Gastrocnemius medialis (tissue), 4 donors: Measurements from ENCODE around the gene SHC3. TPM values are rescaled to one million over a fixed set of nuclear protein-coding genes. Genes with fewer than 3 reads are reported as not detected.

Source experiments
- ATAC-seq, 2 donors: fragments of 150-250 bp; one replicate each; pipeline ENCODE4 v1.9.1; 2016
- DNase-seq, 2 donors: peaks; one replicate each; pipeline ENCODE4 v3.0.0-alpha.2; 2019
- H3K27ac ChIP-seq, 4 donors: fragments of 200-600 bp; sonication (generic); 1 replicate in 1 of 4; 2 replicates in 3 of 4; pipeline ENCODE4 v1.5.1; 2016 to 2018; ENCODE audit warnings: mild to moderate bottlenecking in 2 of 4, moderate library complexity in 1 of 4
- H3K27me3 ChIP-seq, 3 donors: fragments of 200-600 bp; sonication (generic) in 2 of 3; 1 replicate in 1 of 3; 2 replicates in 2 of 3; pipeline versions ENCODE4 v1.5.1 to v1.6.0; 2016 to 2019; ENCODE audit warnings: mild to moderate bottlenecking in 1 of 3, moderate library complexity in 1 of 3
- H3K36me3 ChIP-seq, 2 donors: fragments of 200-600 bp; sonication (generic) in 1 of 2; one replicate each; pipeline ENCODE4 v1.5.1; 2017 to 2018
- H3K4me1 ChIP-seq, 2 donors: fragments of 200-600 bp; sonication (generic) in 1 of 2; one replicate each; pipeline ENCODE4 v1.5.1; 2016 to 2017; ENCODE audit warnings: mild to moderate bottlenecking in 2 of 2
- H3K4me3 ChIP-seq, 4 donors: fragments of 200-600 bp; sonication (generic) in 3 of 4; 1 replicate in 1 of 4; 2 replicates in 3 of 4; pipeline ENCODE4 v1.5.1; 2016 to 2019; ENCODE audit warnings: mild to moderate bottlenecking in 2 of 4
- H3K9me3 ChIP-seq, 3 donors: fragments of 200-600 bp; sonication (generic) in 2 of 3; 1 replicate in 1 of 3; 2 replicates in 2 of 3; pipeline ENCODE4 v1.5.1; 2016 to 2019
- POLR2A ChIP-seq, 2 donors: fragments of 450-650 bp; IDR thresholded peaks; one replicate each; pipeline ENCODE4 v1.6.1; 2017; ENCODE audit warnings: antibody characterized with exemption in 2 of 2, mild to moderate bottlenecking in 2 of 2, moderate library complexity in 2 of 2
- in situ Hi-C, 4 donors: fragments of 200-750 bp; cut with MboI; loops; one replicate each; pipeline versions ENCODE4 v1.15.0 to v1.8.0; 2017; ENCODE audit warnings: low sequenced_read_pairs in 4 of 4
- intact Hi-C: fragments of 100-400 bp; cut with DNase I; formaldehyde crosslinking; loops from one replicate; pipeline ENCODE4 v1.15.1; 2023; ENCODE audit warnings: low total_unique reads
- total RNA-seq, 4 donors: library from RNA; depleted of rRNA; stranded (reverse); fragments of >200 nt; gene quantifications; one replicate each; pipeline versions ENCODE4 v1.1.0 to v1.2.3, GENCODE V29; 2016
- TF ChIP-seq, protein P1 (sequence below), 5 experiments: fragments of 450-650 bp in 3 of 5; fragments of 200-600 bp in 2 of 5; sonication (generic) in 2 of 5; IDR thresholded peaks in 4 of 5; conservative IDR thresholded peaks in 1 of 5; 1 replicate in 4 of 5; 2 replicates in 1 of 5; pipeline ENCODE4 v1.5.1; 2016 to 2019; ENCODE audit warnings: antibody characterized with exemption in 5 of 5, mild to moderate bottlenecking in 3 of 5, moderate library complexity in 3 of 5

SHC3 gene
- total RNA-seq, 4 donors from 2014 or later: 0.09 to 0.29 (median 0.15) TPM; not detected in 1

- H3K27me3 ChIP-seq: no peaks in the 10 kb centered on the region
- in situ Hi-C loops: no loop called here
- TF ChIP-seq POLR2A (IDR thresholded peaks at IDR 0.05): no peak
- TF ChIP-seq, protein P1, sequence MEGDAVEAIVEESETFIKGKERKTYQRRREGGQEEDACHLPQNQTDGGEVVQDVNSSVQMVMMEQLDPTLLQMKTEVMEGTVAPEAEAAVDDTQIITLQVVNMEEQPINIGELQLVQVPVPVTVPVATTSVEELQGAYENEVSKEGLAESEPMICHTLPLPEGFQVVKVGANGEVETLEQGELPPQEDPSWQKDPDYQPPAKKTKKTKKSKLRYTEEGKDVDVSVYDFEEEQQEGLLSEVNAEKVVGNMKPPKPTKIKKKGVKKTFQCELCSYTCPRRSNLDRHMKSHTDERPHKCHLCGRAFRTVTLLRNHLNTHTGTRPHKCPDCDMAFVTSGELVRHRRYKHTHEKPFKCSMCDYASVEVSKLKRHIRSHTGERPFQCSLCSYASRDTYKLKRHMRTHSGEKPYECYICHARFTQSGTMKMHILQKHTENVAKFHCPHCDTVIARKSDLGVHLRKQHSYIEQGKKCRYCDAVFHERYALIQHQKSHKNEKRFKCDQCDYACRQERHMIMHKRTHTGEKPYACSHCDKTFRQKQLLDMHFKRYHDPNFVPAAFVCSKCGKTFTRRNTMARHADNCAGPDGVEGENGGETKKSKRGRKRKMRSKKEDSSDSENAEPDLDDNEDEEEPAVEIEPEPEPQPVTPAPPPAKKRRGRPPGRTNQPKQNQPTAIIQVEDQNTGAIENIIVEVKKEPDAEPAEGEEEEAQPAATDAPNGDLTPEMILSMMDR (IDR thresholded peaks at IDR 0.05 in 4 of 5, conservative IDR thresholded peaks at IDR 0.05 in 1 of 5): no peak
- no peak for DNase-seq
- intact Hi-C loops: no loop called here
- H3K36me3 ChIP-seq: no peaks in the 10 kb centered on the region
- H3K27ac ChIP-seq: no peak overlapping the region
- peaks cover 0 to 4% of the 10 kb centered on the region in 2 donors for H3K4me1 ChIP-seq
- H3K4me3 ChIP-seq: no peak overlapping the region
- no peak for ATAC-seq
- H3K9me3 ChIP-seq: no peaks in the 10 kb centered on the region
These were observed 82.7 kb downstream of the SHC3 start for GRCh38 chr9:89095761-89096528.

DNA sequence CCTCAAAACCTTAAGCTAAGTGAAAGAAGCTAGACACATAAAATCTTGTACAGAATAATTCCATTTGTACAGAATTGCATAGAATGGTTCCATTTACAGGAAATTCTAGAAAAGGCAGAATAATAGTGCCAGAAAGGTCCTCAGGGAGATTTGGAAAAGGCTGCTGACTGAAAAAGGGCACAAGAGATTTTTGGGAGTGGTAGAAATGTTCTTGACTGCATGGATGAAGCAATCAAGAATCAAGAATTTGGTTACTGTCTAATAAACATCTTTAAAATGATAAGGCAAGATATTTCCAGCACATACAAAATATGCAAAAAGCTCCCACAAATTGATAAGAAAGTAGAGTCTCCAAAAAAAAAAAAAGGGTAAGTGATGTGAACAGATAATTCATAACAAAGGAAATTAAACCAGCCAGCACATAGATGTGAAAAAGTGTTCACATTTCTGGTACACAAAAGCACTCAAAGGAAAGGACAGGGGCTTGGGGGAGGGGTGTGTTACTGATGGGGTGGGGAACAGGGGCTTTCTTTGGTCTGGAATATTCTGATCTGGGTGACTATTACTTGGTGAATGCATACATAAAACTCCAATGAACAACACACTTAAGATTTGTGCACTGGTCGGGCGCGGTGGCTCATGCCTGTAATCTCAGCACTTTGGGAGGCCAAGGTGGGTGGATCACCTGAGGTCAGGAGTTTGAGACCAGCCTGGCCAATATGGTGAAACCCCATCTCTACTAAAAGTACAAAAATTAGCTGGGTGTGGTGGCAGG, 85.2 kb downstream of the SHC3 start:
- H3K27ac ChIP-seq: no peak overlapping the region
- no peak for TF ChIP-seq POLR2A (IDR thresholded peaks at IDR 0.05)
- TF ChIP-seq, protein P1 (IDR thresholded peaks at IDR 0.05 in 4 of 5, conservative IDR thresholded peaks at IDR 0.05 in 1 of 5): no peak
- no peak overlapping the region for H3K4me3 ChIP-seq
- intact Hi-C loops: no loop called here
- H3K27me3 ChIP-seq: no peaks in the 10 kb centered on the region
- in situ Hi-C loops: no loop called here
- ATAC-seq (no peak), DNase-seq (no peak)
- H3K9me3 ChIP-seq: no peaks in the 10 kb centered on the region
- no peaks in the 10 kb centered on the region for H3K36me3 ChIP-seq
- peaks cover 0 to 4% of the 10 kb centered on the region in 2 donors for H3K4me1 ChIP-seq

GRCh38 chr9:89089176-89089575, 89.4 kb downstream of the SHC3 start:
- TF ChIP-seq, protein P1 (IDR thresholded peaks at IDR 0.05 in 4 of 5, conservative IDR thresholded peaks at IDR 0.05 in 1 of 5): no peak
- TF ChIP-seq POLR2A (IDR thresholded peaks at IDR 0.05): no peak
- intact Hi-C loops: no loop called here
- in situ Hi-C loops: no loop called here
- Histone ChIP-seq H3K4me3 (no peak overlapping the region), H3K27ac (no peak overlapping the region), H3K4me1 (no peaks in the 10 kb centered on the region), H3K36me3 (no peaks in the 10 kb centered on the region), H3K27me3 (no peaks in the 10 kb centered on the region), H3K9me3 (no peaks in the 10 kb centered on the region)
- DNase-seq: no peak
- no peak for ATAC-seq

- no peak for DNase-seq
- H3K9me3 ChIP-seq: no peaks in the 10 kb centered on the region
- H3K27me3 ChIP-seq: no peaks in the 10 kb centered on the region
- intact Hi-C loops: no loop called here
- no peak overlapping the region for H3K27ac ChIP-seq
- H3K4me1 ChIP-seq: no peaks in the 10 kb centered on the region
- H3K36me3 ChIP-seq: no peaks in the 10 kb centered on the region
- no peak overlapping the region for H3K4me3 ChIP-seq
- ATAC-seq: no peak
- in situ Hi-C loops: no loop called here
- TF ChIP-seq POLR2A (IDR thresholded peaks at IDR 0.05): no peak
- TF ChIP-seq, protein P1 (IDR thresholded peaks at IDR 0.05 in 4 of 5, conservative IDR thresholded peaks at IDR 0.05 in 1 of 5): no peak
These were observed 95.0 kb downstream of the SHC3 start for GRCh38 chr9:89083626-89084025.
